ENCODE results near the gene DHRSX.
"Not testable (repeated sequence)": the region's sequence is repeated elsewhere in the genome, so short reads cannot be mapped to it uniquely, and the experiment has no call there.

The DHRSX gene, protein sequence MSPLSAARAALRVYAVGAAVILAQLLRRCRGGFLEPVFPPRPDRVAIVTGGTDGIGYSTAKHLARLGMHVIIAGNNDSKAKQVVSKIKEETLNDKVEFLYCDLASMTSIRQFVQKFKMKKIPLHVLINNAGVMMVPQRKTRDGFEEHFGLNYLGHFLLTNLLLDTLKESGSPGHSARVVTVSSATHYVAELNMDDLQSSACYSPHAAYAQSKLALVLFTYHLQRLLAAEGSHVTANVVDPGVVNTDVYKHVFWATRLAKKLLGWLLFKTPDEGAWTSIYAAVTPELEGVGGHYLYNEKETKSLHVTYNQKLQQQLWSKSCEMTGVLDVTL

DNA sequence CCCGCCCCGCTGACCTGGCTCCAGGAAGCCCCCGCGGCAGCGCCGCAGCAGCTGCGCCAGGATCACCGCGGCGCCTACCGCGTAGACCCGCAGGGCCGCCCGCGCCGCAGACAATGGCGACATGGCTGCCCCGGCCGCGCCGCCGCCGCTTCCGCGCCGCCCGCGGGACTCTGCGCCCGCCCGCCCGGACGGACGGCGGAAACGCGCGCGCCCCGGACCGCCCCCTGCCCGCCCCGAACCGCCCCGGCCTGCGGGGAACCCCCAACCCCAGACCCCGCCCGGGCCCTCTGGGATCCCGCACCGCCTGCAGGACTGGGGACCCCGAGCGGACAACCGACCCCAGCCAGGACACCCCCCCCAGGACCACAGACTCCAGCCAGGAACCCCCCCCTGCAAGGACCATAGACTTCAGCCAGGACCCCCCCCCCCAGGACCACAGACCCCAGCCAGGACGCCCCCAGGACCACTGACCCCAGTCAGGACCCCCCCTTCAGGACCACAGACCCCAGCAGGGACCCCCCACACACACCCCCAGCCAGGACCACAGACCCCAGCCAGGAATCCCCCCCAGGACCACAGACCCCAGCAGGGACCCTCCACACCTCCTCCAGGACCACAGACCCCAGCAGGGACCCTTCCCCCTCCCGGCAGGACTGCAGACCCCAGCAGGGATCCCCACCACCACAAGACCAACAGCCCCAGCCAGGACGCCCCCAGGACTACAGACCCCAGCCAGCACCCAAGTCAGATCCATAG, at the start of gene DHRSX, which contains the start of gene ZBED1:
TSS of gene DHRSX (minus strand) at position 174 of the 756 bp plus-strand sequence. CDS start at position 123, 51 bp downstream.
TSS of gene ZBED1 (minus strand) at position 174 of the 756 bp plus-strand sequence. CDS start 10,257 bp downstream, outside the sequence.
- DNase-seq: peak; percentile 68

- no peak for DNase-seq
These were observed 49.1 kb upstream of the DHRSX start for GRCh38 chrX:2549876-2550275.

DNA sequence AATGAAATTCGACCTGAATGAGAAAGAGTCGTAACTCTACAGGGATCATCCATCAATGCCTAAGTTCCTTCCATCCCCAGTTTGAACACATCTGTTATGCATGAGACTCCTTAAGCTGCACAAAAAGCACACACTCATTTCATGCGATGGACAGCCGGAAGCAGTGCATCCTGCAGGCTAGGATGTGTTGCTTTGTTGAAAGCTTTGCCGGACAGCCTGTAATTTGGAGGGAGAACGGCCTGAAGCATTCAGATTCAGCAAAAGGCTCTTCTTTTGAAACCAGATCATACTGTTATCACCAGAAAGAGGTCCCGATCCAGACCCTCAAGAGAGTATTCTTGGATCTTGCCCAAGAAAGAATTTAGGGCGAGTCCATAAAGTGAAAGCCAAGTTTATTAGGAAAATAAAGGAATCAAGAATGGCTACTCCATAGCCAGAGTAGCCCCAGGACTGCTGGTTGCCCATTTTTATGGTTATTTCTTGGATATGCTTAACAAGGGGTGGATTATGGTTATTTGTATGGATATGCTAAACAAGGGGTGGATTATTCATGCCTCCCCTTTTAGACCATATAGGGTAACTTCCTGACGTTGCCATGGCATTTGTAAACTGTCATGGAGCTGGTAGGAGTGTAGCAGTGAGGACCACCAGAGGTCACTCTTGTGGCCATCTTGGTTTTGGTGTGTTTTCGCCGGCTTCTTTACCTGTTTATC, 48.1 kb upstream of the DHRSX start:
- no peak for DNase-seq

GRCh38 chrX:2547736-2548135, 47.0 kb upstream of the DHRSX start:
- DNase-seq: no peak

GRCh38 chrX:2546496-2546895, 45.7 kb upstream of the DHRSX start:
- no peak for DNase-seq

DNA sequence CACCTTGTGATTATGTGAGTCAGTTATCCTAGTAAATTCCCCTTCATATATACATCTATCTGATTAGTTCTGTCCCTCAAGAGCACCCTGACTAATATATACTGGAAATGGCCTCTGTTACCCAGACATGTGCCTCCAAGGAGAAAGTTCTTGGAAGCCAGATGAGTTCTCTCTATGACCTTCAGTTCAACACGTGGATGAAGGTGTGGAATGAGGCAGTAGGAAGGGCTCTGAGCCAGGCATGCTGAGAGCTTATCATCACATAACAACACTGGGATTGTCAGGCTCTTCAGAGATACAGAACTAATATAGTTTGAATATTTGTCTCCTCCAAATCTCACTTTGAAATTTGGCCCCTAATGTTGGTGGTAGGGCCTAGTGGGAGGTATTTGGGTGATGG, 44.4 kb upstream of the DHRSX start:
- no peak for DNase-seq

DNA sequence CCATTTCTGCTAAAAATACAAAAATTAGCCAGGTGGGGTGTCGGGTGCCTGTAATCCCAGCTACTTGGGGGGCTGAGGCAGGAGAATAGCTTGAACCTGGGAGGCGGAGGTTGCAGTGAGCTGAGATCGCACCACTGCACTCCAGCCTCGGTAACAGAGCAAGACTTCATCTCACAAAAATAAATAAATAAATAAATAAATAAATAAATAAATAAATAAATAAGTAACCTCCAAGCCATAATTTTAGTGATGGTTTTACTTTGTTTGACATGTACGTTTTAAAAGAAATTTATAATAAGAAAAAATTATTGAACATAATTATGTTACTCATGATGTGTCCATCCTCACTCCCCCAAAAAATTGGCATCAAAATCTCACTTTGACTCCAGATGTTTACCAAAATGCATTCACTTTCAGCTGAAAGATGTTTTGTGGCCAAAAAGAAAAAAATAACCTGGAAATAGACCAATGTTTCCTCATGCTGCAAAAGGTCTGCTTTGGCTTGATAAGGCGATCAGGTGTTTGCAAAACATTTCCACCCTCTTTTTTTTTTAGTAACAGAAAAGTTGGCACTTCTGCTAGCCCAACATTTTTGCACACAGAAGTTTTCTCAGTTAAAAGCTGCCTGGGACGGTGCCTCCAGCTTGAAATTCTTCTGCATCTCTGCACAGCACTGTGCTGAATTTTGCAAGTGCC, 42.2 kb upstream of the DHRSX start:
- no peak for DNase-seq

GRCh38 chrX:2541603-2542002, 40.8 kb upstream of the DHRSX start:
- no peak for DNase-seq

GRCh38 chrX:2540426-2540947, 39.7 kb upstream of the DHRSX start:
- no peak for DNase-seq

- no peak for DNase-seq
These were observed 38.8 kb upstream of the DHRSX start for GRCh38 chrX:2539586-2539985.

DNA sequence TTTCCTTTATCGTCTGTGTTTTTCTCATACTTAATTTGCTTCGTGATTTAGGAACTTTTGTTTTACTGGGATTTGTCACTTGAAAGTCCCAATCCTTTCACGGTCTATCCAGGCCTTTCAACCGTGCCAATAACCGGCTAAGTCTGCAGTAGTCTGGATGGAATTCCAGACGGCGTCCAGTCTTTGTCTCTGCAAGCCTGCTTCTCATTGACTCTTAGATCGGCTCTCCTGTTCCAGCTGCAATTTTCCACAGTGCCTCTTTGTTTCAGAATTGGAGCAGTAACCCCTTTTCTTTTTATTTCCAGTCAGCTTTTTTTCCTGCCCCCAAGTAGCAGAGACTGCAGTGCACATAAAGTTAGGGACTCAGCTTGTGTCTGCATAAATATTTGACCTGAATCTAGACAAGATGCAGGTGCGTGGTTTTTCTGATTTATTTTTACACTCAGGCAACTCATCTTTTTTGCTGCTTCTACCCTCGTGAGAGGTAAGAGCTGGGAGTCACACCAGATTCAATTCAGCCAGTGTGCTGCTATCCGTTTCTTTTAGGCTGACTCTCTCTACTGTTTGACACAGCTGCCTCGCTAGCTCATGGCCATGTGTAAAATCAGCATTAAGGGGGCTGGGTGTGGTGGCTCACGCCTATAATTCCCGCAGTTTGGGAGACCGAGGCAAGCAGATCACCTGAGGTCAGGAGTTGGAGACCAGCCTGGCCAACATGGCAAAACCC, 37.4 kb upstream of the DHRSX start:
- DNase-seq: peak; percentile 53

DNA sequence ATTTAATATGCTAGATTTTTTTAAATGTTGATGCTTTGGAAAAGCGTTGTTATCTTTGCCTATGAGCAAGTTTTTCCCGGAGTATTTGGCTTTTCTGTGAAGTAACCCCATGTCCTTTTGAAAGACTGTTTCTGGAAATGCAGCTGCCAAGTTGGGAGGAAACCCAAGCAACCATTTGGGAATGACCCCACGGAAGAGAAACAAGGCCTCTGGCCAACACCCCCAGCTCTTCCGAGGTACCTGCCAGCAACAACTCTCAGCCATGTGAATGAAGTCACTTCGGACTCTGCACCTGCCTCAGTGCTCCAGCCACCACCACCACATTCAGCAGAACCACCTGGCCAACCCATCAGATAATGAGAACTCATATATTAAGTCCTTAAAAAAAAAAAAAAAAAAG, 36.2 kb upstream of the DHRSX start:
- peak; percentile 61 for DNase-seq

GRCh38 chrX:2536141-2536540, 35.4 kb upstream of the DHRSX start:
- DNase-seq: no peak

- DNase-seq: not testable (repeated sequence)
These were observed 33.7 kb upstream of the DHRSX start for GRCh38 chrX:2534261-2535021.

GRCh38 chrX:2533424-2533823, 32.6 kb upstream of the DHRSX start:
- DNase-seq: no peak

DNA sequence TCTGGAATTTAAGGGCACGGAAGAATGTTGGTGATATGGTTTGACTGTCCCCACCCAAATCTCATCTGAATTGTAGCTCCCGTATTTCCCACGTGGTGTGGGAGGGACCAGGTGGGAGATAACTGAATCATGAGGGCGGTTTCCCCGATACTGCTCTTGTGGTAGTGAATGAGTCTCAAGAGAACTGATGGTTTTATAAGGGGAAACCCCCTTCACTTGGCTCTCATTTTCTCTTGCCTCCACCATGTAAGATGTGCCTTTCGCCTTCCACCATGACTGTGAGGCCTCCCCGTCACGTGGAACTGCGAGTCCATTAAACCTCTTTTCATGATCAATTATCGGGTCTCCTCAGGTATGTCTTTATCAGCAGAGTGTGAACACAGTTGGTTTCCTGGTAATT, 25.6 kb upstream of the DHRSX start:
- no peak for DNase-seq

GRCh38 chrX:2523911-2524310, 23.1 kb upstream of the DHRSX start:
- no peak for DNase-seq

- DNase-seq: no peak
These were observed 21.2 kb upstream of the DHRSX start for GRCh38 chrX:2521927-2522386.

DNA sequence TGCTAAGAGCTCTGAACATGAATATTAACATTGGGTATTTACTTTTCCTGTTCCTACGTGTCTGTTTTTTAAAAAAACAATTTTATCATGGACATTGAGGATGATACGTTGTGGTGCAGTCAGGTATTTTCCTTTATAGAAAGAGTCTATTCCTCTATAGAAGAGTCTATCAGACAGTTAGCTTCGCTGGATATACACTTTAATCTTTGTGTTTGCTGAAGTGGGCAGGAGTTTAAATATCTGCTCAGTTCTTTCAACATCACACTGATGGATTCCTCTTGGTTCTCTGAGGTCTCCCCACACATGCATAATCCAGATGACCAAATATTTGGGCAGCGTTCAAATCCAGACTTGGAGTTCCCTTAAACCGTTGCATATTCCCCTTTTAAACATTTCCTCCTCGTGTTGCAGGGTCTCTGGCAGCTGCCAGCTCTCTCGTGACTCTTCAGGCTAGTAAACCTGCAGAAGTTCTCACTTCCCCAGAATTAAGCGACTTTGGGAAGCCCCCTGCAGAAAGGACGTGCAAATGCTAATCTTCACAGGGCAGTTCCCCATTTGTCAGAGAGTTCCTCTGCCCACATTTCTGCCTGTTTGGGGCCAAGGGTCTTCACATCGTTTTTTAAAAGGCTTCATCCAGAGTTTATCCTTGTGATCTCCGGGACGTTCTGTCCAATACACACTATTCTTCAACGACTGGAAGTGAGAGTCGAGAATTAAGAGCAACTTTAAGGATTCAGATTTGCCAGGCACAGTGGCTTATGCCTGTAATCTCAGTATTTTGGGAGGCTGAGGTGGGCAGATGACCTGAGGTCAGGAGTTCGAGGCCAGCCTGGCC, 20.5 kb upstream of the DHRSX start:
- DNase-seq: no peak

GRCh38 chrX:2520539-2520938, 19.8 kb upstream of the DHRSX start:
- DNase-seq: no peak

Data from right forelimb (tissue), 1 donor.